GM10266 (cell line): ENCODE results near the gene TOR1AIP1.

Experiments
- DNase-seq: peaks from one replicate; pipeline ENCODE4 v3.0.0; 2012; ENCODE audit errors: extremely low spot score
- TF ChIP-seq, protein P1 (sequence below): IDR thresholded peaks from 2 replicates; pipeline ENCODE4 v1.5.1; 2012; ENCODE audit warnings: mild to moderate bottlenecking, low read depth; ENCODE audit not compliant: control insufficient read depth, insufficient read depth; ENCODE audit errors: missing control alignments

The TOR1AIP1 gene

DNA sequence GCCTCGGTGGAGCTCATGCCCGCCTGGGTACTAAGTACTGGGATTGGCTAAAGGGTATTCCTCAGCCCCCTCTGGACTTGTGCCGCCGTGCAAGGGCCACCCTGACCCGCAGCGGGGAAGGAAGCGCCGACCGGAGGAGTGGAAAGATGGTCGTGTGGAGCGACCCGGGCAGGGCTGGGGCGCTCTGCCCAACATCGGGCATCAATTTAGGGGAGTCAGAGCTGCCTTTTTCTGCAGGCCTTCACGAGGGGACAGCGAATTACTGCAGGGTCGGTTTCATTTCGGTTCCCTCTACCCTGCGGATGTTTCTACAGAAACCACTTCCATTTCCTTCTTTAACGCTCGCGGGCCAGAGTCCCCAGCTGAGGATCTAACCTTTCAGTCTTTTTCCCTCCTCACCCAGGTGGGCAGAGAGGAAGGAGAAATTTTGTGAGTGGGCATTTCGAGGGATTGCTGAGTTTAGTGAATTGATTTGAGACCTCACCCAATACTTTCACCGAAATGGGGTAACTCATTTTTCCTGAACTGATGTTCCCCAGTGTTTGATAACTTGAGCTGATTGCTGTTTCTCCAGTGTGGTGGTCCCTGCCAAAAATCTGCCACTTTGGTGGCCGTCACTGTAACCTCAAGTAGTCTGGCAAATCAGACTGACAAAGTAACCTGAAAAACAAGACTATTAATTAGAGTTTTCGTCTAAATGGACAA is 1.1 kb downstream of the TOR1AIP1 start:
- TF ChIP-seq, protein P1, sequence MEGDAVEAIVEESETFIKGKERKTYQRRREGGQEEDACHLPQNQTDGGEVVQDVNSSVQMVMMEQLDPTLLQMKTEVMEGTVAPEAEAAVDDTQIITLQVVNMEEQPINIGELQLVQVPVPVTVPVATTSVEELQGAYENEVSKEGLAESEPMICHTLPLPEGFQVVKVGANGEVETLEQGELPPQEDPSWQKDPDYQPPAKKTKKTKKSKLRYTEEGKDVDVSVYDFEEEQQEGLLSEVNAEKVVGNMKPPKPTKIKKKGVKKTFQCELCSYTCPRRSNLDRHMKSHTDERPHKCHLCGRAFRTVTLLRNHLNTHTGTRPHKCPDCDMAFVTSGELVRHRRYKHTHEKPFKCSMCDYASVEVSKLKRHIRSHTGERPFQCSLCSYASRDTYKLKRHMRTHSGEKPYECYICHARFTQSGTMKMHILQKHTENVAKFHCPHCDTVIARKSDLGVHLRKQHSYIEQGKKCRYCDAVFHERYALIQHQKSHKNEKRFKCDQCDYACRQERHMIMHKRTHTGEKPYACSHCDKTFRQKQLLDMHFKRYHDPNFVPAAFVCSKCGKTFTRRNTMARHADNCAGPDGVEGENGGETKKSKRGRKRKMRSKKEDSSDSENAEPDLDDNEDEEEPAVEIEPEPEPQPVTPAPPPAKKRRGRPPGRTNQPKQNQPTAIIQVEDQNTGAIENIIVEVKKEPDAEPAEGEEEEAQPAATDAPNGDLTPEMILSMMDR: no peak
- DNase-seq: no peak

DNA sequence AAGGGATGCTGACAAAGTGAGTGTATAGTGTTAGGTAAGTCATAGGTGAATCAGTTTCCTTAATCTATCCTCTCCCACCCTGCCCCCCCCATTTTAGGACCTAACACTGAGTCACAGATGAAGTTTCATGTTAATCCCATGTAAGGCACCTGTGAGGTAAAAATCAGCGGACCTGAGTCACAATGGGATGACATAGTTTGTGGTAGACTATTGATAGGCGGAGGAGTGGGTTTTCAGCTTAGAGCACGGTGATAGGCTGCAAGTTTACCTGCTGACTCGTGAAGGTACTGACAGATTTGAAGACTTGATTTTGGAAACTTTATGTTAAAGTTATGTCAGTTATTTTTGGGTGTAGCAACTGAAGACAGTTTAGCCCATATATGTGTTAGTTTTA is 1.7 kb downstream of the TOR1AIP1 start:
- DNase-seq: peak; percentile 46
- TF ChIP-seq, protein P1: no peak

DNA sequence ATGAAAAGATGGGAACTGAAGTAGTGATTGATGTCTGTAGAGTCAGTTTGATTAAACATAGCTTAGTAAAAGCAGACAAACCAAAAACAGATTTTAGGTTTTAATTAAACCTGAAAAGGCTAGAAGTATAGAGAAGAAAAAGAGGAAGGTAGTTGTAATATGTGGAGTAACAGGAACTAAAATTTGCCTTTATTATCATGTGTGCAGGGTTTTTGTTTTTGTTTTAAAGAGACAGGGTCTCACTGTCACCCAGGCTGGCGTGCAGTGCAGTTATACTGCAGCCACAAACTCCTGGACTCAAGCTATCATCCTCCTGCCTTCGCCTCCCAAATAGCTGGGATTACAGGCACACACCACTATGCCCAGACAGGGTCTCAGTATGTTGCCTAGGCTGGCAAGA is 6.0 kb downstream of the TOR1AIP1 start:
- TF ChIP-seq, protein P1: no peak
- no peak for DNase-seq

DNA sequence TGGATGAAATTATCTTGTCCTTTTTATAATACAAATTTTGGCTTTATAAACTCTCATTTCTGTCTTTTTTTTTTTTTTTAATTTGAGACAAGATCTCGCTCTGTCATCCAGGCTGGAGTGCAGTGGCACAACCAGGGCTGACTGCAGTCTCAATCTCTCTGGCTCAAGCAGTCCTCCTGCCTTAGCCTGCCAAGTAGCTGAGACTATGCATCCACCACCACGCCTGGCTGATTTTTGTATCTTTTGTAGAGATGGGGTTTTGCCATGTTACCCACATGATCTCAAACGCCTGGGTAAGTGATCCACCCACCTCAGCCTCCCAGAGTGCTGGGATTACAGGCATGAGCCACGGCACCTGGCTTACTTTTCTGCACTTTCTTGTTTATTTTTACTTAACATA is 7.5 kb downstream of the TOR1AIP1 start:
- no peak for DNase-seq
- TF ChIP-seq, protein P1: no peak

DNA sequence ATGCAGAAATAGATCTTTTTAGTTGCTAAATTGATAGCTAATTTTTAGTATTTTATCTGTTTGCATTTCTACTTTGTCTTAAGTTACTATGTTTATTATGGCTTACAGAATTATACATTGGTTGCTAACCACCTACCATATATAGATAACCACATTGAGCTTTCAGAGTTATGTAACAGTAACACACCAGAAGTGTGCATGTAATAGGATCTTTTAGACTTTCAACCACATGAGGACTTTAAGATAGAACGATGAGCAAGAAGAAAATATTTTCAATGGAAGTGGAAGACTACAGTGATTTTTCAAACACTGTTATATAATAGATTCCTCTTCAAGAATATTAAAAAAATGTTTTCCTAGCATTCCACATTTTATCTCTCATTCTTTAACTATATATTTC is 28.8 kb downstream of the TOR1AIP1 start:
- TF ChIP-seq, protein P1: no peak
- no peak for DNase-seq

DNA sequence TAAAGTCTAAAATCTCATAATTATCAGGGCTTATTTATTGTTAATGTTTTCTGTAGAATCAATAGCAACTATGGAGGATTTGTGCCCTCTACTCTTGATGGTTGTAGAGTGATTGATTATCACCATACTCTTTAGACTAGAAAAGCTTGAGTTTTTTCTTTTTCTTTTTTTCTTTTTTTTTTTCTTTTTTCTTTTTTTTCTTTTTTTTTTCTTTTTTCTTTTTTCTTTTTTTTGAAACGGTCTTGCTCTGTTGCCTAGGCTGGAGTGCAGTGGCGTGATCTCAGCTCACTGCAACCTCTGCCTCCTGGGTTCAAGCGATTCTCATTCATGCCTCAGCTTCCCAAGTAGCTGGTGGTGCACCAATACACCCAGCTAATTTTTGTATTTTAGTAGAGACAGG is 29.7 kb downstream of the TOR1AIP1 start:
- TF ChIP-seq, protein P1: no peak
- no peak for DNase-seq

DNA sequence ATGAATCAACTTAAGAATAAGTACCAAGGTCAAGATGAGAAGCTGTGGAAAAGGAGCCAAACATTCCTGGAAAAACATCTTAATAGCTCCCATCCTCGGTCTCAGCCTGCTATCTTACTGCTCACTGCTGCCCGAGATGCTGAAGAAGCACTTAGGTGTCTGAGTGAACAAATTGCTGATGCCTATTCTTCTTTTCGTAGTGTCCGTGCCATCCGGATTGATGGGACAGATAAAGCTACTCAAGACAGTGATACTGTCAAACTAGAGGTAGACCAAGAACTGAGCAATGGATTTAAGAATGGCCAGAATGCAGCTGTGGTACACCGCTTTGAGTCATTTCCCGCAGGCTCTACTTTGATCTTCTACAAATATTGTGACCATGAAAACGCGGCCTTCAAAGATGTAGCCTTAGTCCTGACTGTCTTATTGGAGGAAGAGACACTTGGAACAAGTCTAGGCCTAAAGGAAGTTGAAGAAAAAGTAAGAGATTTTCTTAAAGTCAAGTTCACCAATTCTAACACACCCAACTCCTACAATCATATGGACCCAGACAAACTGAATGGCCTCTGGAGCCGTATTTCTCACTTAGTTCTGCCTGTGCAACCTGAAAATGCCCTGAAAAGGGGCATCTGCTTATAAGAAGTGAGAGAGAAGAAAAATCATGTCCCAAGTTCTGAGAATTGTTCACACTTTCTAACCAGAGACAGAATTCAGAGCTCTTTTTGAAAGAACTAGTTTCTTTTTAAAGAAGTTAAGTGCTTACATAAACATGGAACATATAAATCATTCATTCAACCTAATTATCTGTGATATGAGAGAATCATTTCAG is 35.7 kb downstream of the TOR1AIP1 start:
- TF ChIP-seq, protein P1: no peak
- DNase-seq: no peak
